Thyroid gland (tissue), 4 donors: ENCODE measurements around the gene ONECUT3. TPM values are rescaled to one million over a fixed set of nuclear protein-coding genes. Genes with fewer than 3 reads are reported as not detected.

Source experiments
- DNase-seq, 2 donors: peaks; one replicate each; pipeline ENCODE4 v3.0.0-alpha.2; 2019
- H3K27ac ChIP-seq, 3 donors: fragments of 200-600 bp; sonication (generic); 1 replicate in 2 of 3; 2 replicates in 1 of 3; pipeline ENCODE4 v1.5.1; 2016 to 2019; ENCODE audit warnings: mild to moderate bottlenecking in 1 of 3, moderate library complexity in 1 of 3
- H3K27me3 ChIP-seq: fragments of 200-600 bp; sonication (generic); one replicate; pipeline ENCODE4 v1.5.1; 2019
- H3K36me3 ChIP-seq, 2 donors: fragments of 200-600 bp; sonication (generic); one replicate each; pipeline ENCODE4 v1.5.1; 2016 to 2019
- H3K4me1 ChIP-seq, 2 donors: fragments of 200-600 bp; sonication (generic); one replicate each; pipeline ENCODE4 v1.5.1; 2017 to 2019
- H3K4me3 ChIP-seq, 3 donors: fragments of 200-600 bp; sonication (generic); replicated peaks in 1 of 3; 1 replicate in 2 of 3; 2 replicates in 1 of 3; pipeline ENCODE4 v1.5.1; 2016; ENCODE audit warnings: mild to moderate bottlenecking in 1 of 3
- H3K9me3 ChIP-seq: fragments of 200-600 bp; sonication (generic); one replicate; pipeline ENCODE4 v1.5.1; 2017
- CTCF ChIP-seq, 6 experiments: fragments of 200-600 bp in 3 of 6; fragments of 450-650 bp in 3 of 6; sonication (generic) in 3 of 6; IDR thresholded peaks; one replicate each; pipeline ENCODE4 v1.5.1; 2016 to 2019; ENCODE audit warnings: antibody characterized with exemption in 6 of 6, mild to moderate bottlenecking in 2 of 6, inconsistent platforms in 1 of 6, moderate library complexity in 1 of 6
- POLR2A ChIP-seq, 2 donors: fragments of 450-650 bp; IDR thresholded peaks; one replicate each; pipeline ENCODE4 v1.6.1; 2017; ENCODE audit warnings: antibody characterized with exemption in 2 of 2, mild to moderate bottlenecking in 2 of 2, moderate library complexity in 1 of 2
- WGBS, 2 donors: methylation state at CpG; one replicate each; pipeline ENCODE4 v1.1.5; 2017; 5-methylcytosine and 5-hydroxymethylcytosine counted together
- intact Hi-C: fragments of 100-400 bp; cut with DNase I; formaldehyde crosslinking; loops from one replicate; pipeline ENCODE4 v1.15.1; 2023
- total RNA-seq, 4 donors: library from RNA; depleted of rRNA; stranded (reverse); fragments of >200 nt; gene quantifications; one replicate each; pipeline ENCODE4 v1.2.3, GENCODE V29; 2016

Gene ONECUT3
- total RNA-seq, 4 donors from 2014 or later: not detected

GRCh38 chr19:1819341-1820255, 66.3 kb downstream of the ONECUT3 start:
- TF ChIP-seq POLR2A (IDR thresholded peaks at IDR 0.05) (no peak), CTCF (IDR thresholded peaks at IDR 0.05) (no peak)
- no peak for DNase-seq
- H3K4me3 ChIP-seq: no peak overlapping the region
- intact Hi-C loops: loop anchor here (10.0 kb wide), 1 partner anchor 265 kb away; no protein-coding TSS in a partner anchor
- 90 to 96% methylated on average over 14 to 25 of the region's 43 CpGs for WGBS, 2 donors
- H3K36me3 ChIP-seq: peaks cover 65 to 70% of the 10 kb centered on the region in 2 donors
- H3K9me3 ChIP-seq: no peaks in the 10 kb centered on the region
- H3K4me1 ChIP-seq: no peaks in the 10 kb centered on the region
- H3K27ac ChIP-seq: no peak overlapping the region
- H3K27me3 ChIP-seq: no peaks in the 10 kb centered on the region

GRCh38 chr19:1822210-1822609, 68.9 kb downstream of the ONECUT3 start:
- intact Hi-C loops: no loop called here
- Histone ChIP-seq H3K36me3 (peaks cover 40 to 59% of the 10 kb centered on the region in 2 donors), H3K4me1 (peaks cover 0 to 10% of the 10 kb centered on the region in 2 donors), H3K27ac (no peak overlapping the region), H3K9me3 (no peaks in the 10 kb centered on the region), H3K27me3 (no peaks in the 10 kb centered on the region), H3K4me3 (no peak overlapping the region)
- 88 to 98% methylated on average over 8 to 19 of the region's 19 CpGs for WGBS, 2 donors
- no peak for DNase-seq
- TF ChIP-seq POLR2A (IDR thresholded peaks at IDR 0.05) (no peak), CTCF (IDR thresholded peaks at IDR 0.05) (no peak)

- DNase-seq: no peak
- Histone ChIP-seq H3K27ac (no peak overlapping the region), H3K4me1 (peaks cover 0 to 10% of the 10 kb centered on the region in 2 donors), H3K27me3 (no peaks in the 10 kb centered on the region), H3K36me3 (peaks cover 32 to 58% of the 10 kb centered on the region in 2 donors), H3K4me3 (no peak overlapping the region), H3K9me3 (no peaks in the 10 kb centered on the region)
- WGBS, 2 donors: 92 to 95% methylated on average over 5 to 6 of the region's 8 CpGs
- intact Hi-C loops: no loop called here
- no peak for TF ChIP-seq CTCF (IDR thresholded peaks at IDR 0.05)
- no peak for TF ChIP-seq POLR2A (IDR thresholded peaks at IDR 0.05)
These were observed 69.7 kb downstream of the ONECUT3 start for GRCh38 chr19:1823020-1823419.

GRCh38 chr19:1823539-1824251, 70.4 kb downstream of the ONECUT3 start:
- peaks cover 0 to 10% of the 10 kb centered on the region in 2 donors for H3K4me1 ChIP-seq
- intact Hi-C loops: no loop called here
- WGBS, 2 donors: 85 to 91% methylated on average over 11 to 14 of the region's 36 CpGs
- no peak for DNase-seq
- no peak for TF ChIP-seq POLR2A (IDR thresholded peaks at IDR 0.05)
- TF ChIP-seq CTCF (IDR thresholded peaks at IDR 0.05): no peak
- H3K9me3 ChIP-seq: no peaks in the 10 kb centered on the region
- H3K27me3 ChIP-seq: no peaks in the 10 kb centered on the region
- no peak overlapping the region for H3K27ac ChIP-seq
- no peak overlapping the region for H3K4me3 ChIP-seq
- peaks cover 25 to 52% of the 10 kb centered on the region in 2 donors for H3K36me3 ChIP-seq
